ENCODE measurements around the gene GCFC2.

GCFC2 gene

DNA sequence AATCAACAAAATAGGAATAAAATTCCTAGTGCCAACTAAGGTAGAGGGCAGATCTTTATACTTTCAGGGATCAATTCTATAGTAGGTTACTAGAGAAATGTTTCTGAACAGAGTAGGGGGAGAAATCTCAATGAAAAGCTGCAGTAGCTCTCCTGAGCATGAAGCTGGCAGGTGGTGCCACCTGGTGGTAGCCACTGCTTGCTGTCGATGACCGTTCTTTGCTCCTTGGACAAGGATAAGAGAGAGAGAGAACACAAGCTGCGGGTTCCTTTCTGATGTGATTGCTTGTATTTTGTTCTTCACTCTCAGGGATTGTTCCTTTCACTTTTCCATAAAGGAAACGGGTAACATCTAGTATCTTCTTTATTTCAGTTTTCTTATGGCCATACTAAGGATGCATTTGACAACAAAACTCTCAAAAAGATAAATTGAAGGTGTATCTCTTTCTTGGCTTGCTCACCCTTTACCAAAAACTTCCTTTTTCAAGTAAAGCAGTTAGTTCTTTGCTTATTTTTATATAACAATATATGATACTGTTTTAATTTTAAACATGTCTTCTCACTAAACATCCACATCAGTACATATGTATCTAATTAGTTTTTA lies 82.7 kb downstream of the GCFC2 start:
- no peaks in the 10 kb centered on the region for H3K9me3 ChIP-seq (replicated peaks in 1 of 11)
- H3K9ac ChIP-seq, result no peak overlapping the region
- no peak overlapping the region for H3K27ac ChIP-seq
- no peak overlapping the region for H3K4me3 ChIP-seq
- no peak for TF ChIP-seq Cebpa-rat (IDR thresholded peaks at IDR 0.05)
- no peaks in the 10 kb centered on the region for H4K20me1 ChIP-seq
- H3K36me3 ChIP-seq, result no peaks in the 10 kb centered on the region
- H3K4me1 ChIP-seq, result 0 out of 20 replicates have a peak, but pooled peaks cover 0 to 6% (median 0%) of the 10 kb centered on the region in 10 experiments
- H3K27me3 ChIP-seq, result no peaks in the 10 kb centered on the region
- H3K4me2 ChIP-seq, result no peak overlapping the region

DNA sequence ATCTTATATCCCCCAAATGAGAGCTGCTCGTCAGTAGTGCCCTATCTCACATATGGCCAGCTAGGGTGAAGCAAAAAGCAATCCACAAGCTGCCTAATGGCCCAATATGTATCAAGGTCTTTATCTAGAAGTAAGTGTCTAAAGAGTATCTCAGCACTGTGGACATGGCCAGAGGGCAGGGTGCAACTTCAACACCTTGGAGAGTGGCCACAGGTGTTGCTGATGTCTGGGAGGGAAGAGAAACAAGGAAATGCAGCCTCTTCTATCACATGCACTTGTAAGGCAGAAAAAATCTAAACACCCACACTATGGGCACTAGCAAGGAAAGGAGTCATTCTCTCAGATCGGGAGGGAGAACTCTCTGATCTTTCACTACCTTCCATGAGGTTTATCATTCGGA lies 87.8 kb downstream of the GCFC2 start:
- no peaks in the 10 kb centered on the region for H4K20me1 ChIP-seq
- 0 out of 20 replicates have a peak, but pooled peaks cover 0 to 6% (median 0%) of the 10 kb centered on the region in 10 experiments for H3K4me1 ChIP-seq
- no peak overlapping the region for H3K4me2 ChIP-seq
- no peak overlapping the region for H3K27ac ChIP-seq
- H3K9ac ChIP-seq, result no peak overlapping the region
- no peaks in the 10 kb centered on the region for H3K27me3 ChIP-seq
- no peak for TF ChIP-seq Cebpa-rat (IDR thresholded peaks at IDR 0.05)
- H3K4me3 ChIP-seq, result no peak overlapping the region
- H3K36me3 ChIP-seq, result no peaks in the 10 kb centered on the region
- no peaks in the 10 kb centered on the region for H3K9me3 ChIP-seq (replicated peaks in 1 of 11)

DNA sequence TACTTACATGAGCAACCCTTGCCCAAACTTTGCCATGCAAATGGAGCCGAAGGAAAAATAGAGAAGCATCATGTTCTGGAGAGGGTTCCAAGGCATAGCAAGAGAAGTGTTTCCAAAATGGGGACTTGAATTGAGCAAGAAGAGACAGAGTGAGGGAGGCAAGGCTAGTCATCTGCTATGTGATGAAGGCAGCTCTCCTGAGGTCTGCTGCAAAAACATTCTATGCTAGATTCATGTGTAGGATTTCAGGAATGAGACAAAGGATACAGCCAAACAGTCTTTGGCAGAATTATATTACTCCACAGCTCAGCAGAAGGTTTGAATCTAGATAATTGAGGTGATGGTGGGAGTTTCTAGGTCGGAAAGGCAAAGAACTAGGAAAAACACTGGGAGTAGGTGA lies 88.2 kb downstream of the GCFC2 start:
- 0 out of 20 replicates have a peak, but pooled peaks cover 0 to 6% (median 0%) of the 10 kb centered on the region in 10 experiments for H3K4me1 ChIP-seq
- TF ChIP-seq Cebpa-rat (IDR thresholded peaks at IDR 0.05), result no peak
- no peaks in the 10 kb centered on the region for H3K27me3 ChIP-seq
- no peak overlapping the region for H3K9ac ChIP-seq
- H3K4me2 ChIP-seq, result no peak overlapping the region
- no peak overlapping the region for H3K27ac ChIP-seq
- H3K36me3 ChIP-seq, result no peaks in the 10 kb centered on the region
- no peaks in the 10 kb centered on the region for H3K9me3 ChIP-seq (replicated peaks in 1 of 11)
- no peak overlapping the region for H3K4me3 ChIP-seq
- no peaks in the 10 kb centered on the region for H4K20me1 ChIP-seq

DNA sequence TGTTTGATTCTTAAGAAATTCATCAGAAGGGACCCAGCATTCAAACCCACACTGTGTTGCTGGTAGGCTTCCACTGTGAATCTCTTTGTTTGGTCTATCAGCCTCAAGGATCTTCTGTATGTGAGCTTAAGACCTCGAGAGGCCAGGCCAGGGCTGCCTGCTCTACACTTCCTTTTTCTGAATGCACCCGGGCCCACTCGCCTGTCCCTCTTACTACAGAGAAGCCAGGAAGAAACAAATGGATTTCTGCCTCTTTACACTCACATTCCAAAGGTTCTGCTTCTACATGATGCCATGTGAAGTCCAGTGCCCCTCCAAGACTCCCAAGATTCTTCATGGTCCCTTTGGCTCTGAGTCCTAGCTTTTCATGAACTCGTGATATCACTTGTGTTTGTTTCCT lies 89.5 kb downstream of the GCFC2 start:
- Histone ChIP-seq H4K20me1 (no peaks in the 10 kb centered on the region; a peak in 1 of 22 replicates), H3K27ac (no peak overlapping the region), H3K4me3 (no peak overlapping the region), H3K4me1 (0 out of 20 replicates have a peak, but pooled peaks cover 0 to 6% (median 0%) of the 10 kb centered on the region in 10 experiments), H3K9me3 (replicated peaks in 1 of 11) (0 out of 22 replicates have a peak, but pooled peaks cover 0 to 4% (median 0%) of the 10 kb centered on the region in 11 experiments), H3K36me3 (no peaks in the 10 kb centered on the region), H3K27me3 (no peaks in the 10 kb centered on the region), H3K9ac (no peak overlapping the region), H3K4me2 (no peak overlapping the region)
- TF ChIP-seq Cebpa-rat (IDR thresholded peaks at IDR 0.05), result no peak

DNA sequence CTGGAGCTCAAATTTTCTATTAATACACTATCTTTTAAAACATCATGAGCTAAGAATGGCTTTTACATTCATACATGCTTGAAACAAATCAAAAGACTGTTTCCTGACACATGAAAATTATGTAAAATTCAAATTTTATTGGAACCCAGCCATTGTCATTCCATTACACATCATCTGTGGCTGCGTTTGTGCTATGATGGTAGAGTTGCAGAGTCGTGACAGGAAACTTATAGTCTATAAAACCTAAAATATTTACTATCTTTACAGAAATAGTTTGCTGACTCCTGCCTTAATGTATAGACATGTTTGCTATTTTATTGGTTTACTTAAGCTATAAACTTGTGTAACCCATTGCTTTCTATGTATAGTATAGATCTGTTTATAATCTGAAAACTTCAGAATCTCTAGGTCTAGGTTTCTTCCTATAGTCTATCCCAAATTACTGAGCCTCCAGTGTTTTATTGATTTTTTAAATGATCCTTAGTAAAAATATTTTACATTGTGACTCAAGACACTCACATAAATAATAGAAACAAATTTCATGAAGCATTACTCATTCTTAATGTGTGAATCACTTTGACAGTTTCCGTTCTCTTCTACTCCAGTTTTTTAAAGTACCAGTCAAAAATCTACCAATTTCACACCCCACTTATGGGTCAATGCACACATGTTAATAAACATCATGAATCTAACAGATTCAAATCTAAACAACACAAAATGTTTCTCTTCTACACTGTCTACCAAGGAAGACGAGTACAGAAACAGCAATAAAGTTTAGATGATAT lies 90.6 kb downstream of the GCFC2 start:
- H3K4me1 ChIP-seq, result 0 out of 20 replicates have a peak, but pooled peaks cover 0 to 6% (median 0%) of the 10 kb centered on the region in 10 experiments
- no peak overlapping the region for H3K4me3 ChIP-seq
- no peaks in the 10 kb centered on the region for H3K36me3 ChIP-seq
- no peaks in the 10 kb centered on the region; a peak in 1 of 22 replicates for H4K20me1 ChIP-seq
- no peak overlapping the region for H3K4me2 ChIP-seq
- no peak overlapping the region for H3K27ac ChIP-seq
- H3K9me3 ChIP-seq (replicated peaks in 1 of 11), result 0 out of 22 replicates have a peak, but pooled peaks cover 0 to 4% (median 0%) of the 10 kb centered on the region in 11 experiments
- no peak overlapping the region for H3K9ac ChIP-seq
- H3K27me3 ChIP-seq, result no peaks in the 10 kb centered on the region
- TF ChIP-seq Cebpa-rat (IDR thresholded peaks at IDR 0.05), result no peak

DNA sequence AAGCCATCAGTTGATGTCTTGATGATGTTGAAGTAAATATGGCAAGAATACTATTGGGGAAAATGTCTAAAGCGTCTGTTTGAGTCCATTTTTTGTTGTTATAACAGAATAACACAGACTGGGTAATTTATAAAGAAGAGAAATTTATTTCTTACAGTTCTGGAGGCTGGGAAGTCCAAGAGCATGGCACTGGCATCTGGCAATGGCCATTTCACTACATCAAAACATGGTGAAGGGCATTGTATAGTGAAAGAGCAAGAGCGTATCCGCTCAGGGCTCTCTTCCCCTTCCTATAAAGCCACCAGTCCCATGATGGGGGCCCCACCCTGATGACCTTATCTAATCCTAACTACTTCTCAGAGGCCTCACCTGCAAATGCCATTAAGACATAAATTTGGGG lies 93.8 kb downstream of the GCFC2 start:
- Histone ChIP-seq H3K4me3 (no peak overlapping the region), H3K4me1 (no peaks in the 10 kb centered on the region), H3K27ac (no peak overlapping the region), H4K20me1 (no peaks in the 10 kb centered on the region; a peak in 1 of 22 replicates), H3K4me2 (no peak overlapping the region), H3K9me3 (replicated peaks in 1 of 11) (0 out of 22 replicates have a peak, but pooled peaks cover 0 to 4% (median 0%) of the 10 kb centered on the region in 11 experiments), H3K36me3 (no peaks in the 10 kb centered on the region), H3K27me3 (no peaks in the 10 kb centered on the region), H3K9ac (no peak overlapping the region)
- TF ChIP-seq Cebpa-rat (IDR thresholded peaks at IDR 0.05), result no peak

DNA sequence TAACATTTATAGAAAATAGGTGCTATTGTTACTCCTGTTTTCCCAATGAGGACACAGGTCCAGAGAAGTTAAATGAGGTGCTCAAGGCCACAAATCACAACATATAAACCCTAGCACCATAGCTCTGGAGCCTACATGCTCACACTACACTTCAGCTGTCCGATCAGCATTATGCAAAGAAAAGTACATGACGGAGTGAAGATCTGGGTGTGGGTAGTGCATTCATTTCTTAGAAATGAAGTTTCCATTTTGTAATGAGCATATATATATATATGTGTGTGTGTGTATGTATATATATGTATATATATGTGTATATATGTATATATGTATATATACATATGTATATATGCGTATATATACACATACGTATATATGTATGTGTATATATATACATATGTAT lies 94.3 kb downstream of the GCFC2 start:
- H4K20me1 ChIP-seq, result no peaks in the 10 kb centered on the region; a peak in 1 of 22 replicates
- TF ChIP-seq Cebpa-rat (IDR thresholded peaks at IDR 0.05), result no peak
- no peak overlapping the region for H3K27ac ChIP-seq
- no peak overlapping the region for H3K4me3 ChIP-seq
- no peaks in the 10 kb centered on the region for H3K36me3 ChIP-seq
- H3K9ac ChIP-seq, result no peak overlapping the region
- no peak overlapping the region for H3K4me2 ChIP-seq
- H3K27me3 ChIP-seq, result no peaks in the 10 kb centered on the region
- 0 out of 22 replicates have a peak, but pooled peaks cover 0 to 4% (median 0%) of the 10 kb centered on the region in 11 experiments for H3K9me3 ChIP-seq (replicated peaks in 1 of 11)
- H3K4me1 ChIP-seq, result no peaks in the 10 kb centered on the region

DNA sequence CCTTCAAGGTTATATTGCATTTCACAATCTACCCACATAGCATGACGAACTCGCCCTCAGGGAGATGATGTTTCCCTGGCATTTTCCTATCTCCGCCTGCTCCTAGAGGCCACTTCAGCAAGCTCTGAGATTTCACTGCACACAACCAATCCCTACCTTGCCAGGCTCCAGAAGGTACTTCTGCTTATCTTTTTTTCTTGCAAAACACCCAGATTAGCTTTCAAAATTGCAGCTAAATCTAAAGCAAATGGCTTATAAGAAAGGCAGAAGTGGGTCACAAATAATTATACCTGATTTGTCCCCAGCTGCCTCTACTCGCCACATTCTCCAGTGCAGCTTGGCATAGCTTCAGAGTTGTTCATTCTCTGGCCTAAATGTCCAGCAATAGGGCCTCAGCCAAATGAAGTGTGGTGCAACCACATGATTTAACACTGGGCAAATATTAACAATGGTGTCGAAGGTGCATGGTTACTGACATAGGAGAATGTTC lies 96.5 kb downstream of the GCFC2 start:
- no peaks in the 10 kb centered on the region; a peak in 1 of 22 replicates for H4K20me1 ChIP-seq
- no peak for TF ChIP-seq Cebpa-rat (IDR thresholded peaks at IDR 0.05)
- H3K27ac ChIP-seq, result no peak overlapping the region
- no peaks in the 10 kb centered on the region for H3K27me3 ChIP-seq
- no peak overlapping the region for H3K4me2 ChIP-seq
- H3K36me3 ChIP-seq, result no peaks in the 10 kb centered on the region
- H3K4me3 ChIP-seq, result no peak overlapping the region
- 0 out of 22 replicates have a peak, but pooled peaks cover 0 to 4% (median 0%) of the 10 kb centered on the region in 11 experiments for H3K9me3 ChIP-seq (replicated peaks in 1 of 11)
- no peak overlapping the region for H3K9ac ChIP-seq
- peaks cover 0 to 10% (median 0%) of the 10 kb centered on the region in 10 experiments; a peak in 3 of 20 replicates for H3K4me1 ChIP-seq

DNA sequence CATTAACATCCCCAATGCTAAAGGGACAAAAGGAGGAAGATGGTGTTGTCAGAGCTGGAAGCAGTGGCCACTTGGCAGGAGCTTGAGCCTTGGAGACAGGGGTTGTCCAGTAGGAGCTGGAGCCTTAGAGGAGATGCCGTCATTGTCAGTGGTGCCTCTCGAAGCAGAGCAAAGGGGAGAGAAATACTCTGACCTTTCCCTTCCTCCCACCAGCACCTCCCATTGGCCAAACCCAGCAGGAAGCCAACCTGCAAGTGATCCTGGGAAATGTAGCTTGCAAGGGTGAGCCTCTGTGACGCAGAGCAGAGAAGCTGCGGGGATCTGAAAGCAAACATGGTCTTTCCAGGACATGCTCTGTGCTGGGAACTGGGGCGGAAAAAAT lies 97.9 kb downstream of the GCFC2 start:
- Histone ChIP-seq H3K27ac (no peak overlapping the region), H3K9me3 (replicated peaks in 1 of 11) (0 out of 22 replicates have a peak, but pooled peaks cover 0 to 4% (median 0%) of the 10 kb centered on the region in 11 experiments), H3K36me3 (no peaks in the 10 kb centered on the region), H3K4me1 (peaks cover 8 to 22% (median 12%) of the 10 kb centered on the region in 10 experiments), H3K4me3 (no peak overlapping the region), H3K9ac (no peak overlapping the region), H3K27me3 (0 out of 22 replicates have a peak, but pooled peaks cover 0 to 4% (median 0%) of the 10 kb centered on the region in 11 experiments), H4K20me1 (no peaks in the 10 kb centered on the region; a peak in 1 of 22 replicates), H3K4me2 (no peak overlapping the region)
- no peak for TF ChIP-seq Cebpa-rat (IDR thresholded peaks at IDR 0.05)
